HEK293 (cell line): ENCODE data around the gene CDC42SE1.

Source experiments
- GFI1B ChIP-seq: fragments of 450-650 bp; formaldehyde crosslinking; IDR thresholded peaks from 2 replicates; pipeline ENCODE4 v1.5.1; 2016; ENCODE audit warnings: missing biosample characterization, missing genetic modification characterization
- HOXA7 ChIP-seq: sonication (generic); formaldehyde crosslinking; IDR thresholded peaks from 2 replicates; pipeline ENCODE4 v1.8.1; 2022; ENCODE audit warnings: missing genetic modification reagents, borderline replicate concordance
- HOXC10 ChIP-seq: sonication (generic); formaldehyde crosslinking; IDR thresholded peaks from 2 replicates; pipeline ENCODE4 v1.8.1; 2023; ENCODE audit warnings: mild to moderate bottlenecking, missing genetic modification reagents
- SCRT2 ChIP-seq: fragments of 450-650 bp; formaldehyde crosslinking; IDR thresholded peaks from 2 replicates; pipeline ENCODE4 v1.5.1; 2016; ENCODE audit warnings: missing biosample characterization, missing genetic modification characterization
- SETDB1 ChIP-seq: IDR thresholded peaks from one replicate; pipeline ENCODE4 v1.6.1; 2017; ENCODE audit warnings: mild to moderate bottlenecking, low read length, moderate library complexity, mixed read lengths; ENCODE audit not compliant: insufficient read length
- SP2 ChIP-seq: fragments of 450-650 bp; formaldehyde crosslinking; IDR thresholded peaks from 2 replicates; pipeline ENCODE4 v1.5.1; 2016; ENCODE audit warnings: missing biosample characterization, missing genetic modification characterization
- SP7 ChIP-seq: fragments of 450-650 bp; formaldehyde crosslinking; IDR thresholded peaks from 2 replicates; pipeline ENCODE4 v1.5.1; 2016; ENCODE audit warnings: missing biosample characterization, missing genetic modification characterization
- ZBTB20 ChIP-seq: fragments of 450-650 bp; formaldehyde crosslinking; IDR thresholded peaks from 2 replicates; pipeline ENCODE4 v1.5.1; 2016; ENCODE audit warnings: missing biosample characterization, missing genetic modification characterization
- ZBTB21 ChIP-seq: fragments of 450-650 bp; formaldehyde crosslinking; IDR thresholded peaks from 2 replicates; pipeline ENCODE4 v1.5.1; 2017; ENCODE audit warnings: missing biosample characterization, missing genetic modification characterization
- ZFP69B ChIP-seq: fragments of 450-650 bp; formaldehyde crosslinking; IDR thresholded peaks from 2 replicates; pipeline ENCODE4 v1.5.1; 2016; ENCODE audit warnings: missing biosample characterization, missing genetic modification characterization
- ZIC2 ChIP-seq: fragments of 450-650 bp; formaldehyde crosslinking; IDR thresholded peaks from 2 replicates; pipeline ENCODE4 v1.5.1; 2016; ENCODE audit warnings: missing biosample characterization, missing genetic modification characterization
- ZNF114 ChIP-seq: fragments of 450-650 bp; formaldehyde crosslinking; IDR thresholded peaks from 2 replicates; pipeline ENCODE4 v1.5.0; 2017; ENCODE audit warnings: missing biosample characterization, missing genetic modification characterization
- ZNF133 ChIP-seq: fragments of 450-650 bp; formaldehyde crosslinking; IDR thresholded peaks from 2 replicates; pipeline ENCODE4 v1.5.1; 2016; ENCODE audit warnings: missing biosample characterization, missing genetic modification characterization
- ZNF248 ChIP-seq: fragments of 450-650 bp; formaldehyde crosslinking; IDR thresholded peaks from 2 replicates; pipeline ENCODE4 v1.5.1; 2017; ENCODE audit warnings: missing biosample characterization, missing genetic modification characterization
- ZNF302 ChIP-seq: fragments of 450-650 bp; formaldehyde crosslinking; IDR thresholded peaks from 2 replicates; pipeline ENCODE4 v1.5.1; 2016; ENCODE audit warnings: missing biosample characterization, missing genetic modification characterization, low read depth
- ZNF366 ChIP-seq: fragments of 450-650 bp; formaldehyde crosslinking; conservative IDR thresholded peaks from 2 replicates; pipeline ENCODE4 v1.5.1; 2016; ENCODE audit warnings: missing biosample characterization, missing genetic modification characterization
- ZNF391 ChIP-seq: fragments of 450-650 bp; formaldehyde crosslinking; IDR thresholded peaks from 2 replicates; pipeline ENCODE4 v1.5.1; 2016; ENCODE audit warnings: low read depth, missing biosample characterization, missing genetic modification characterization, borderline replicate concordance
- ZNF394 ChIP-seq: fragments of 450-650 bp; formaldehyde crosslinking; IDR thresholded peaks from 2 replicates; pipeline ENCODE4 v1.5.1; 2016; ENCODE audit warnings: missing biosample characterization, missing genetic modification characterization, mild to moderate bottlenecking, moderate library complexity, borderline replicate concordance
- ZNF473 ChIP-seq: fragments of 450-650 bp; formaldehyde crosslinking; IDR thresholded peaks from 2 replicates; pipeline ENCODE4 v1.5.1; 2017; ENCODE audit warnings: missing biosample characterization, missing genetic modification characterization
- ZNF701 ChIP-seq: fragments of 450-650 bp; formaldehyde crosslinking; IDR thresholded peaks from 2 replicates; pipeline ENCODE4 v1.5.1; 2016; ENCODE audit warnings: missing biosample characterization, missing genetic modification characterization
- ZNF747 ChIP-seq: fragments of 450-650 bp; formaldehyde crosslinking; IDR thresholded peaks from 2 replicates; pipeline ENCODE4 v1.5.1; 2016; ENCODE audit warnings: missing biosample characterization, missing genetic modification characterization
- ZNF777 ChIP-seq: fragments of 450-650 bp; formaldehyde crosslinking; IDR thresholded peaks from 2 replicates; pipeline ENCODE4 v1.5.1; 2017; ENCODE audit warnings: missing biosample characterization, missing genetic modification characterization, borderline replicate concordance
- ZNF843 ChIP-seq: fragments of 450-650 bp; formaldehyde crosslinking; IDR thresholded peaks from 2 replicates; pipeline ENCODE4 v1.5.1; 2016; ENCODE audit warnings: missing biosample characterization, missing genetic modification characterization
- TF ChIP-seq, protein P1 (sequence below): fragments of 450-650 bp; formaldehyde crosslinking; IDR thresholded peaks from 2 replicates; pipeline ENCODE4 v1.5.1; 2017; ENCODE audit warnings: missing biosample characterization, mild to moderate bottlenecking, missing genetic modification characterization, moderate library complexity
- TF ChIP-seq, protein P2 (sequence below): fragments of 450-650 bp; formaldehyde crosslinking; IDR thresholded peaks from 2 replicates; pipeline ENCODE4 v1.5.1; 2016; ENCODE audit warnings: missing biosample characterization, missing genetic modification characterization
- TF ChIP-seq, protein P3 (sequence below): fragments of 450-650 bp; formaldehyde crosslinking; IDR thresholded peaks from 2 replicates; pipeline ENCODE4 v1.5.1; 2016; ENCODE audit warnings: missing biosample characterization, missing genetic modification characterization
- TF ChIP-seq, protein P4 (sequence below): fragments of 450-650 bp; formaldehyde crosslinking; IDR thresholded peaks from 2 replicates; pipeline ENCODE4 v1.5.1; 2017; ENCODE audit warnings: missing biosample characterization, missing genetic modification characterization
- TF ChIP-seq, protein P5 (sequence below): sonication (generic); formaldehyde crosslinking; IDR thresholded peaks from 2 replicates; pipeline ENCODE4 v1.8.1; 2022; ENCODE audit warnings: mild to moderate bottlenecking, moderate library complexity, missing genetic modification reagents
- TF ChIP-seq, protein P6 (sequence below): fragments of 450-650 bp; formaldehyde crosslinking; IDR thresholded peaks from 2 replicates; pipeline ENCODE4 v1.5.1; 2016; ENCODE audit warnings: missing biosample characterization, missing genetic modification characterization
- TF ChIP-seq, protein P7 (sequence below): fragments of 450-650 bp; formaldehyde crosslinking; IDR thresholded peaks from 2 replicates; pipeline ENCODE4 v1.5.1; 2016; ENCODE audit warnings: missing biosample characterization, missing genetic modification characterization

Gene CDC42SE1

DNA sequence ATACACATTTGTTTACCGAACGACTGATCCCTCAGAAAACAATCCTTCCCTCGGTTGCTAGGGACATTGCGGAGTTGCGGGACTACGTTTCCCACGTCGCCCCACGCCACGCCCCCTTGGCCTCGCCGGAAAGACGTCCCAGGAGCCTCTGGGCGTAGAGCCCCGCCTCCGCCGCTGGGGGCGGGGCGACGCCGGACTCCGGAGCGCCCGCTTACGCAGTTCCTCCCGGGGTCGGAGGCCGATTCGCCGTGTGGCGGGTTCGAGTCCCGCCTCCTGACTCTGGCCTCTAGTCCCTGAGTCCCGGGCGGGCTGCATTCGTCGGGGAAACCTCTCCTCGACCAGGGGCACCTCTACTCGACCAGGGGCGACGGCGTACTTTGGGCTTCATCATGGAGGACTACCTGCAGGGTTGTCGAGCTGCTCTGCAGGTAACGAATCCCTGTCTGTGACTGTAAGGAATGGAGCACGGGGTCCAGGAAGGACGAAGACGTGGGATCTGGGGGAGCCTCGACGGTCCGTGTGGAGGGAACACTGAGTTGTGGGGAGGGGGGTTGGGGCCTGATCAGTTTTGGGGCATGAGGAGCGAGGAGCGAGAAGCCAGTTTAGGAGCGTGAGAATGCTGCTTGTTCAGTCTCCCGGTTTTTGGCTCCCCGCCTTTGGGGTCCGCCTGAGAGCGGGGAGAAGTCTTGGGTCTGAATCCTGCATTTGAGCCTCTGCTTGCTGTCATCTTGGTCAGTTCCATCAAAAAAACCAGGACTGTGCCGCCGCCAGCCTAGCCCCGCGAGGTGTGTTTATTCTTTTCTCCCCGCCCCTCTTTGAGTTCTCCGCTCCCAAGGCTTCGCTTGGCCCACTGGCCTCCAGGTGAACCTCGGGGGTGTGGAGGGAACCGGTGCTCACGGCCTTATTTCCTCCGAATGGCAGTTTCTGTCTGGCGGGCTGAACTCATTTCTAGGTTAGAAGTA, 50.9 kb downstream of the CDC42SE1 start, which contains the start of gene PRUNE1 (continued):
- no peak for TF ChIP-seq ZFP69B
- peak; percentile 79 for TF ChIP-seq ZBTB21 (tag by site-specific recombination)
- TF ChIP-seq ZNF701 (tag by site-specific recombination): no peak
- TF ChIP-seq ZNF133 (tag by site-specific recombination): no peak
- TF ChIP-seq, protein P1, sequence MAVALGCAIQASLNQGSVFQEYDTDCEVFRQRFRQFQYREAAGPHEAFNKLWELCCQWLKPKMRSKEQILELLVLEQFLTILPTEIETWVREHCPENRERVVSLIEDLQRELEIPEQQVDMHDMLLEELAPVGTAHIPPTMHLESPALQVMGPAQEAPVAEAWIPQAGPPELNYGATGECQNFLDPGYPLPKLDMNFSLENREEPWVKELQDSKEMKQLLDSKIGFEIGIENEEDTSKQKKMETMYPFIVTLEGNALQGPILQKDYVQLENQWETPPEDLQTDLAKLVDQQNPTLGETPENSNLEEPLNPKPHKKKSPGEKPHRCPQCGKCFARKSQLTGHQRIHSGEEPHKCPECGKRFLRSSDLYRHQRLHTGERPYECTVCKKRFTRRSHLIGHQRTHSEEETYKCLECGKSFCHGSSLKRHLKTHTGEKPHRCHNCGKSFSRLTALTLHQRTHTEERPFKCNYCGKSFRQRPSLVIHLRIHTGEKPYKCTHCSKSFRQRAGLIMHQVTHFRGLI (tag by site-specific recombination): no peak
- TF ChIP-seq ZNF394 (tag by site-specific recombination): no peak
- TF ChIP-seq ZNF114 (tag by site-specific recombination): no peak
- TF ChIP-seq, protein P2, sequence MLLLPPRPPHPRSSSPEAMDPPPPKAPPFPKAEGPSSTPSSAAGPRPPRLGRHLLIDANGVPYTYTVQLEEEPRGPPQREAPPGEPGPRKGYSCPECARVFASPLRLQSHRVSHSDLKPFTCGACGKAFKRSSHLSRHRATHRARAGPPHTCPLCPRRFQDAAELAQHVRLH (tag by site-specific recombination): peak; percentile 92
- TF ChIP-seq, protein P3, sequence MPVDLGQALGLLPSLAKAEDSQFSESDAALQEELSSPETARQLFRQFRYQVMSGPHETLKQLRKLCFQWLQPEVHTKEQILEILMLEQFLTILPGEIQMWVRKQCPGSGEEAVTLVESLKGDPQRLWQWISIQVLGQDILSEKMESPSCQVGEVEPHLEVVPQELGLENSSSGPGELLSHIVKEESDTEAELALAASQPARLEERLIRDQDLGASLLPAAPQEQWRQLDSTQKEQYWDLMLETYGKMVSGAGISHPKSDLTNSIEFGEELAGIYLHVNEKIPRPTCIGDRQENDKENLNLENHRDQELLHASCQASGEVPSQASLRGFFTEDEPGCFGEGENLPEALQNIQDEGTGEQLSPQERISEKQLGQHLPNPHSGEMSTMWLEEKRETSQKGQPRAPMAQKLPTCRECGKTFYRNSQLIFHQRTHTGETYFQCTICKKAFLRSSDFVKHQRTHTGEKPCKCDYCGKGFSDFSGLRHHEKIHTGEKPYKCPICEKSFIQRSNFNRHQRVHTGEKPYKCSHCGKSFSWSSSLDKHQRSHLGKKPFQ: no peak
- TF ChIP-seq ZNF843 (tag by site-specific recombination): 0 out of 2 replicates have a peak, but pooled peaks have one; percentile 42
- peak; percentile 63 for TF ChIP-seq GFI1B (tag by site-specific recombination)
- TF ChIP-seq ZBTB20 (tag by site-specific recombination): peak; percentile 95
- peak; percentile 54; the same call in 1 of the 2 replicates for TF ChIP-seq ZNF366 (tag by site-specific recombination)
- TF ChIP-seq, protein P4, sequence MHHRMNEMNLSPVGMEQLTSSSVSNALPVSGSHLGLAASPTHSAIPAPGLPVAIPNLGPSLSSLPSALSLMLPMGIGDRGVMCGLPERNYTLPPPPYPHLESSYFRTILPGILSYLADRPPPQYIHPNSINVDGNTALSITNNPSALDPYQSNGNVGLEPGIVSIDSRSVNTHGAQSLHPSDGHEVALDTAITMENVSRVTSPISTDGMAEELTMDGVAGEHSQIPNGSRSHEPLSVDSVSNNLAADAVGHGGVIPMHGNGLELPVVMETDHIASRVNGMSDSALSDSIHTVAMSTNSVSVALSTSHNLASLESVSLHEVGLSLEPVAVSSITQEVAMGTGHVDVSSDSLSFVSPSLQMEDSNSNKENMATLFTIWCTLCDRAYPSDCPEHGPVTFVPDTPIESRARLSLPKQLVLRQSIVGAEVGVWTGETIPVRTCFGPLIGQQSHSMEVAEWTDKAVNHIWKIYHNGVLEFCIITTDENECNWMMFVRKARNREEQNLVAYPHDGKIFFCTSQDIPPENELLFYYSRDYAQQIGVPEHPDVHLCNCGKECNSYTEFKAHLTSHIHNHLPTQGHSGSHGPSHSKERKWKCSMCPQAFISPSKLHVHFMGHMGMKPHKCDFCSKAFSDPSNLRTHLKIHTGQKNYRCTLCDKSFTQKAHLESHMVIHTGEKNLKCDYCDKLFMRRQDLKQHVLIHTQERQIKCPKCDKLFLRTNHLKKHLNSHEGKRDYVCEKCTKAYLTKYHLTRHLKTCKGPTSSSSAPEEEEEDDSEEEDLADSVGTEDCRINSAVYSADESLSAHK: peak; percentile 41; the same call in 1 of the 2 replicates
- TF ChIP-seq, protein P5, sequence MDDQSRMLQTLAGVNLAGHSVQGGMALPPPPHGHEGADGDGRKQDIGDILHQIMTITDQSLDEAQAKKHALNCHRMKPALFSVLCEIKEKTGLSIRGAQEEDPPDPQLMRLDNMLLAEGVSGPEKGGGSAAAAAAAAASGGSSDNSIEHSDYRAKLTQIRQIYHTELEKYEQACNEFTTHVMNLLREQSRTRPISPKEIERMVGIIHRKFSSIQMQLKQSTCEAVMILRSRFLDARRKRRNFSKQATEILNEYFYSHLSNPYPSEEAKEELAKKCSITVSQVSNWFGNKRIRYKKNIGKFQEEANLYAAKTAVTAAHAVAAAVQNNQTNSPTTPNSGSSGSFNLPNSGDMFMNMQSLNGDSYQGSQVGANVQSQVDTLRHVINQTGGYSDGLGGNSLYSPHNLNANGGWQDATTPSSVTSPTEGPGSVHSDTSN (CRISPR knock-in tag): no peak
- TF ChIP-seq ZNF391 (tag by site-specific recombination): peak; percentile 91; the same call in 1 of the 2 replicates
- TF ChIP-seq ZNF747: no peak
- no peak for TF ChIP-seq SCRT2 (tag by site-specific recombination)
- no peak for TF ChIP-seq ZNF473 (tag by site-specific recombination)
- TF ChIP-seq ZNF248 (tag by site-specific recombination): no peak
- TF ChIP-seq SP7 (tag by site-specific recombination): peak; percentile 77
- no peak for TF ChIP-seq HOXA7
- no peak; the same call in 1 of the 2 replicates for TF ChIP-seq ZNF302 (tag by site-specific recombination)
- TF ChIP-seq ZIC2 (tag by site-specific recombination): 0 out of 2 replicates have a peak, but pooled peaks have one; percentile 11
- TF ChIP-seq, protein P6, sequence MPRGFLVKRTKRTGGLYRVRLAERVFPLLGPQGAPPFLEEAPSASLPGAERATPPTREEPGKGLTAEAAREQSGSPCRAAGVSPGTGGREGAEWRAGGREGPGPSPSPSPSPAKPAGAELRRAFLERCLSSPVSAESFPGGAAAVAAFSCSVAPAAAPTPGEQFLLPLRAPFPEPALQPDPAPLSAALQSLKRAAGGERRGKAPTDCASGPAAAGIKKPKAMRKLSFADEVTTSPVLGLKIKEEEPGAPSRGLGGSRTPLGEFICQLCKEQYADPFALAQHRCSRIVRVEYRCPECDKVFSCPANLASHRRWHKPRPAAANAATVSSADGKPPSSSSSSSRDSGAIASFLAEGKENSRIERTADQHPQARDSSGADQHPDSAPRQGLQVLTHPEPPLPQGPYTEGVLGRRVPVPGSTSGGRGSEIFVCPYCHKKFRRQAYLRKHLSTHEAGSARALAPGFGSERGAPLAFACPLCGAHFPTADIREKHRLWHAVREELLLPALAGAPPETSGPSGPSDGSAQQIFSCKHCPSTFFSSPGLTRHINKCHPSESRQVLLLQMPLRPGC (tag by site-specific recombination): peak; percentile 32; the same call in 1 of the 2 replicates
- TF ChIP-seq ZNF777 (tag by site-specific recombination): peak; percentile 98
- TF ChIP-seq SETDB1: no peak
- TF ChIP-seq HOXC10 (CRISPR knock-in tag): no peak
- TF ChIP-seq, protein P7, sequence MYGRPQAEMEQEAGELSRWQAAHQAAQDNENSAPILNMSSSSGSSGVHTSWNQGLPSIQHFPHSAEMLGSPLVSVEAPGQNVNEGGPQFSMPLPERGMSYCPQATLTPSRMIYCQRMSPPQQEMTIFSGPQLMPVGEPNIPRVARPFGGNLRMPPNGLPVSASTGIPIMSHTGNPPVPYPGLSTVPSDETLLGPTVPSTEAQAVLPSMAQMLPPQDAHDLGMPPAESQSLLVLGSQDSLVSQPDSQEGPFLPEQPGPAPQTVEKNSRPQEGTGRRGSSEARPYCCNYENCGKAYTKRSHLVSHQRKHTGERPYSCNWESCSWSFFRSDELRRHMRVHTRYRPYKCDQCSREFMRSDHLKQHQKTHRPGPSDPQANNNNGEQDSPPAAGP: peak; percentile 63
- peak; percentile 97 for TF ChIP-seq SP2 (tag by site-specific recombination)
